ENCODE results near the gene ULK4.

DNA sequence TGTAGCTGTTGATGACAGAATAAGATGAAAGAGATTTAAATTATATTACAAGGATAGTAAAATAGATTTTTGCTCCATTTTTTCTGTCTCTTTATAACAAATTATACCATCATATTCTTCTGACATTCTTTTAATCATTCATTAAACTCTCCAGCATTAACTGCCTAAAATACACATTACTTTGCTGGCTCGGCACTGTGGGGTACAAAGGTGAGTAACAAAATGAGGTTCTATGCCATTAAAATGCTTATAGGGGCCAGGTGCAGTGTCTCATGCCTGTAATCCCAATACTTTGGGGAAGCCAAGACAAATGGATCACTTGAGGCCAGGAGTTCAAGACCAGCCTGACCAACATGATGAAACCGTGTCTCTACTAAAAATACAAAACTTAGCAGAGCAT is 81.5 kb downstream of the ULK4 start:
- TF ChIP-seq CTCF (IDR thresholded peaks at IDR 0.05; ENCODE audit: low read depth, low read length) = no peak
- no peak for TF ChIP-seq EZH2phosphoT487 (IDR thresholded peaks at IDR 0.05; ENCODE audit: low read depth)

Measured in OCI-LY3 (cell line).